Stomach smooth muscle (tissue), 2 donors: ENCODE data around the gene TBCD.

Experiments
- H3K27ac ChIP-seq: one replicate; pipeline ENCODE4 v1.7.0; 2013; ENCODE audit warnings: mild to moderate bottlenecking, low read length, inconsistent platforms
- H3K27me3 ChIP-seq, 2 donors: one replicate each; pipeline ENCODE4 v1.7.0; 2013; ENCODE audit warnings: low read length in 2 of 2; ENCODE audit not compliant: insufficient read depth in 2 of 2, control insufficient read depth in 1 of 2
- H3K36me3 ChIP-seq, 2 donors: one replicate each; pipeline ENCODE4 v1.7.0; 2013; ENCODE audit warnings: low read length in 2 of 2; ENCODE audit not compliant: control insufficient read depth in 2 of 2, insufficient read depth in 2 of 2
- H3K4me1 ChIP-seq: one replicate; pipeline ENCODE4 v1.7.0; 2013; ENCODE audit warnings: low read length; ENCODE audit not compliant: control insufficient read depth, insufficient read depth
- H3K4me3 ChIP-seq, 2 donors: one replicate each; pipeline ENCODE4 v1.7.0; 2013; ENCODE audit warnings: low read length in 2 of 2
- H3K9ac ChIP-seq, 2 donors: one replicate each; pipeline ENCODE4 v1.7.0; 2013; ENCODE audit warnings: low read length in 2 of 2, mild to moderate bottlenecking in 1 of 2
- H3K9me3 ChIP-seq, 2 donors: one replicate each; pipeline ENCODE4 v1.7.0; 2013; ENCODE audit warnings: low read length in 2 of 2; ENCODE audit not compliant: control insufficient read depth in 2 of 2
- donor health status: healthy.
- donor health status: Pancreatic carcinoma.

TBCD gene

GRCh38 chr17:82913304-82914043, 161.6 kb downstream of the TBCD start:
- Histone ChIP-seq H3K9ac (no peak overlapping the region), H3K4me3 (no peak overlapping the region), H3K9me3 (no peaks in the 10 kb centered on the region), H3K27ac (no peak overlapping the region), H3K36me3 (peaks cover 0 to 12% of the 10 kb centered on the region in 2 donors), H3K27me3 (no peaks in the 10 kb centered on the region), H3K4me1 (peaks cover 6% of the 10 kb centered on the region)

- Histone ChIP-seq H3K27me3 (no peaks in the 10 kb centered on the region), H3K36me3 (peaks cover 0 to 12% of the 10 kb centered on the region in 2 donors), H3K4me3 (no peak overlapping the region), H3K9ac (no peak overlapping the region), H3K27ac (no peak overlapping the region), H3K9me3 (no peaks in the 10 kb centered on the region), H3K4me1 (peaks cover 6% of the 10 kb centered on the region)
Observed at GRCh38 chr17:82914375-82914774, 162.5 kb downstream of the TBCD start.

GRCh38 chr17:82915010-82915756, 163.3 kb downstream of the TBCD start:
- H3K4me1 ChIP-seq = peaks cover 9% of the 10 kb centered on the region
- H3K36me3 ChIP-seq = peaks cover 0 to 12% of the 10 kb centered on the region in 2 donors
- no peaks in the 10 kb centered on the region for H3K27me3 ChIP-seq
- H3K9ac ChIP-seq = no peak overlapping the region
- no peak overlapping the region for H3K4me3 ChIP-seq
- no peak overlapping the region for H3K27ac ChIP-seq
- no peaks in the 10 kb centered on the region for H3K9me3 ChIP-seq

- Histone ChIP-seq H3K9me3 (no peaks in the 10 kb centered on the region), H3K36me3 (peaks cover 0 to 12% of the 10 kb centered on the region in 2 donors), H3K9ac (no peak overlapping the region), H3K4me3 (no peak overlapping the region), H3K27ac (no peak overlapping the region), H3K4me1 (peaks cover 9% of the 10 kb centered on the region), H3K27me3 (no peaks in the 10 kb centered on the region)
Observed at GRCh38 chr17:82915757-82916027, 163.8 kb downstream of the TBCD start.

DNA sequence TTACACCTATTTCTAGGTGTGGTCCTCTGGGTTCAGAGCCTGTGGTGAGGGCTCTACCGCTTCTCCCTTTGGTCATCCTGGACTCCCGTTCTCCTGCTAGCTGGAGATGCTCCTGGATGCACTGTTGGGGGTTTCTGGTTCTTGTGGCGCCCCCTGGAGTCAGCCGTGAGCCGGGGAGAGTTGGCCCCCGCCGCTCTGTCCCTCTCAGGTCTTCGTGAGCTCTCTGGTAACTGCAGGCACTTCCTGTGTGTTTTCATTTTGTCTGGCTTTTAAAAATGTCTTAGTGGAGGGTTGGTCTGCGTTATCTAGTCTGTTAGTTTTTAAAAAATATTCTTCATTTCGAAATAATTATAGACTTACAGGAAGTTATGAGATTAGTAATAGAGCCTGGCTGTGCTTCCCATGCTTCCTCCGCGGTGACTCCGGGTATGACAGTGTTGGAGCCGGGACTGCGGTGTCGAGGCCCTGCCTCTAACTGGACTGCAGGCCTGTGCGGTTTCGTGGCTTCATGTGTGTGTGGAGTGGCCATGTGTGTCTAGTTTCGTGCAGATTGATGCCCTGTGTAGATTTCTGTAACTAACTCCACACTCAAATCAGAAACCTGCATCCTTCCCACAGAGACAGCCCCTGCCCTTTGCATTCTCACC, 166.0 kb downstream of the TBCD start:
- Histone ChIP-seq H3K4me1 (peaks cover 9% of the 10 kb centered on the region), H3K27me3 (no peaks in the 10 kb centered on the region), H3K9me3 (no peaks in the 10 kb centered on the region), H3K27ac (no peak overlapping the region), H3K9ac (no peak overlapping the region), H3K36me3 (peaks cover 0 to 10% of the 10 kb centered on the region in 2 donors), H3K4me3 (no peak overlapping the region)

DNA sequence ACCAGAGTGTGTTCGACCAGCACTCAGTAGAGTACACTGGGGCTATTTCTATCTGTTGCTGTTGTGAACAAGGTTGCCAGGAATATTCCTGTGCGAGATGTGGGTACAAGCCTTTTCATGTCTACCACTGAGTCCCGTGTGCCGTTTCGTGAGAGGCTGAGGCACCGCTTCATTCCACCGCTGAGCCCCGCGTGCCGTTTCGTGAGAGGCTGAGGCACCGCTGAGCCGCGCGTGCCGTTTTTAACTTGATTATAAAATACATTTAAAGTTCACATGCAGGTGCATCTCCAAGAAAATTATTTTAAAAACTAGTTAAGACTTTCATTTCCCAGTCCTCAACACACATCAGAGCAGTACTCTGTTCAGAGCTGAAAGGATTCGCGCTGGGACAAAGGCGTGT, 166.6 kb downstream of the TBCD start:
- Histone ChIP-seq H3K27ac (no peak overlapping the region), H3K4me3 (no peak overlapping the region), H3K9ac (no peak overlapping the region), H3K9me3 (no peaks in the 10 kb centered on the region), H3K4me1 (peaks cover 5% of the 10 kb centered on the region), H3K36me3 (peaks cover 0 to 5% of the 10 kb centered on the region in 2 donors), H3K27me3 (no peaks in the 10 kb centered on the region)

DNA sequence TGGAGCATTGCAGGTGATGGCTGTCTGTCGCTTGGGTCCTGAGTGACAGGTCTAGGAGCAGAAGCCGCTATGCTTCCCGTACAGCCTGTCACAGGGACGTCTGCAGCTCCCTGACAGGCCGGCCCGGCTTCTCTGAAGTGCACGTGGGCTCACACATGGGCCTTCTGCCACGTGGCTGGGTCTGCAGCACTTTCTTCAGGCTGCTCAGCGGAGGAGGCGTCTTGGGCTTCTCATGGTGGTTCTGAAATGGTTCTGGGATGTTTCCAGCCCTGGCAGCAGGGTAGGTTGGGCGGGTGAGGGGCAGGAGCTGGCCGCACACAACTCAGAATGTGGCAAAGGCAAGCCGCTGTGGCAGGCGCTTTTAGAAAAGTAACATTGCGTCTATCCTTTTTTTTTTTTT, 168.3 kb downstream of the TBCD start:
- Histone ChIP-seq H3K27ac (no peak overlapping the region), H3K27me3 (no peaks in the 10 kb centered on the region), H3K4me1 (peaks cover 3% of the 10 kb centered on the region), H3K9ac (no peak overlapping the region), H3K36me3 (peaks cover 3 to 7% of the 10 kb centered on the region in 2 donors), H3K9me3 (no peaks in the 10 kb centered on the region), H3K4me3 (no peak overlapping the region)

DNA sequence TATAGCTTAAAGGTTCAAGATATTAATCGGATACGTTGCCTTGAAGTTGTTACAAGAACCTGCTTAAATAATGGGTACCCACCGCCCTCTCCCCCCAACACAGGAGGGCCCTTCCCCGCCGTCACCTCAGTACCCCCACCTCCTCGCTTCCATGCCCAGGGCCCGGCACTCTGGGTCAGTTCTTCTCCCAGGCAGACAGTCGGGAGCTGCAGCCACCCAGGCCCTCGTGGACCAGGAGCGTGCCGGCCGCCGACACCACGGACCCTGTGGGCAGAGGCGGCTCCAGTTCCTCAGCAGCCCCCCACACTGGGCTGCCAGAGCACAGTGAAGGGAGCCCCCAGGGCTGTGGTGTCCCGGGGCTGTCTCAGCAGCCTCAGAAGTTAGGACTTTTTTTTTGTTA, 168.8 kb downstream of the TBCD start:
- Histone ChIP-seq H3K4me3 (no peak overlapping the region), H3K4me1 (peaks cover 3% of the 10 kb centered on the region), H3K9ac (no peak overlapping the region), H3K27me3 (no peaks in the 10 kb centered on the region), H3K27ac (no peak overlapping the region), H3K9me3 (no peaks in the 10 kb centered on the region), H3K36me3 (peaks cover 8 to 9% of the 10 kb centered on the region in 2 donors)

- no peaks in the 10 kb centered on the region for H3K9me3 ChIP-seq
- H3K36me3 ChIP-seq = peaks cover 11 to 13% of the 10 kb centered on the region in 2 donors
- H3K27ac ChIP-seq = no peak overlapping the region
- H3K4me3 ChIP-seq = no peak overlapping the region
- peaks cover 3% of the 10 kb centered on the region for H3K4me1 ChIP-seq
- H3K27me3 ChIP-seq = no peaks in the 10 kb centered on the region
- no peak overlapping the region for H3K9ac ChIP-seq
Observed at GRCh38 chr17:82921426-82921825, 169.6 kb downstream of the TBCD start.

- Histone ChIP-seq H3K4me3 (no peak overlapping the region), H3K27me3 (no peaks in the 10 kb centered on the region), H3K9ac (no peak overlapping the region), H3K9me3 (no peaks in the 10 kb centered on the region), H3K36me3 (peaks cover 20 to 25% of the 10 kb centered on the region in 2 donors), H3K4me1 (peaks cover 3% of the 10 kb centered on the region), H3K27ac (no peak overlapping the region)
Observed at GRCh38 chr17:82922646-82923045, 170.8 kb downstream of the TBCD start.
